GM19395 (cell line): Measurements from ENCODE around the gene GNAO1.
"Not testable (repeated sequence)": the region's sequence is repeated elsewhere in the genome, so short reads cannot be mapped to it uniquely, and the experiment has no call there.

Experiments
- ATAC-seq: cut with Tn5 transposase; IDR thresholded peaks from one replicate; pipeline ENCODE4 v1.9.1; 2021; ENCODE audit warnings: mild to moderate bottlenecking, moderate library complexity; ENCODE audit not compliant: unreplicated experiment

Gene GNAO1

GRCh38 chr16:56373003-56373402, 181.7 kb downstream of the GNAO1 start:
- no peak for ATAC-seq

GRCh38 chr16:56375792-56376191, 184.5 kb downstream of the GNAO1 start:
- not testable (repeated sequence) for ATAC-seq

GRCh38 chr16:56379044-56379443, 187.8 kb downstream of the GNAO1 start:
- not testable (repeated sequence) for ATAC-seq

- not testable (repeated sequence) for ATAC-seq
Measured at GRCh38 chr16:56380778-56381485, 189.6 kb downstream of the GNAO1 start.

- no peak for ATAC-seq
Measured at GRCh38 chr16:56382459-56382858, 191.2 kb downstream of the GNAO1 start.

GRCh38 chr16:56382901-56383355, 191.6 kb downstream of the GNAO1 start:
- no peak for ATAC-seq

GRCh38 chr16:56384074-56384721, 192.9 kb downstream of the GNAO1 start:
- no peak for ATAC-seq

- ATAC-seq = no peak
Measured at GRCh38 chr16:56387396-56387795, 196.1 kb downstream of the GNAO1 start.

GRCh38 chr16:56388209-56388608, 196.9 kb downstream of the GNAO1 start:
- ATAC-seq = no peak

- ATAC-seq = no peak
Measured at GRCh38 chr16:56389554-56389953, 198.3 kb downstream of the GNAO1 start.

GRCh38 chr16:56396724-56397123, 205.4 kb downstream of the GNAO1 start:
- ATAC-seq = not testable (repeated sequence)

GRCh38 chr16:56399047-56399446, 207.8 kb downstream of the GNAO1 start:
- ATAC-seq = no peak

GRCh38 chr16:56399486-56399885, 208.2 kb downstream of the GNAO1 start:
- ATAC-seq = no peak

- ATAC-seq = no peak
Measured at GRCh38 chr16:56400458-56400857, 209.2 kb downstream of the GNAO1 start.

GRCh38 chr16:56401482-56401881, 210.2 kb downstream of the GNAO1 start:
- ATAC-seq = no peak

- no peak for ATAC-seq
Measured at GRCh38 chr16:56405977-56406672, 214.8 kb downstream of the GNAO1 start.
